ENCODE results near the gene SLC9C1.

Gene SLC9C1

GRCh38 chr3:112128843-112129727, 164.9 kb downstream of the SLC9C1 start:
- Histone ChIP-seq H3K4me3 (ENCODE audit: low read length, poor library complexity, severe bottlenecking) (no peak overlapping the region), H3K79me2 (ENCODE audit: insufficient read depth, low read length) (no peaks in the 10 kb centered on the region), H3K9me2 (replicated peaks; ENCODE audit: low read depth, low read length) (no peaks in the 10 kb centered on the region), H3F3A (ENCODE audit: low read depth) (no peaks in the 10 kb centered on the region), H4K20me1 (ENCODE audit: insufficient read depth, low read length, poor library complexity, severe bottlenecking) (no peaks in the 10 kb centered on the region), H3K4me2 (ENCODE audit: low read depth, low read length, poor library complexity, severe bottlenecking) (no peak overlapping the region), H2AFZ (ENCODE audit: low read length) (no peak overlapping the region), H3K4me1 (ENCODE audit: insufficient read depth, low read length, poor library complexity, severe bottlenecking) (peaks cover 74% of the 10 kb centered on the region), H3K36me3 (ENCODE audit: insufficient read depth, low read length) (no peaks in the 10 kb centered on the region), H3K27me3 (ENCODE audit: insufficient read depth, low read length, poor library complexity, severe bottlenecking) (no peaks in the 10 kb centered on the region), H3K9ac (ENCODE audit: low read depth, low read length, poor library complexity, severe bottlenecking) (no peak overlapping the region), H3K9me3 (ENCODE audit: insufficient read depth, low read depth, low read length) (no peaks in the 10 kb centered on the region)
- no peak for TF ChIP-seq EZH2phosphoT487 (IDR thresholded peaks at IDR 0.05; ENCODE audit: borderline replicate concordance)
- TF ChIP-seq CTCF (conservative IDR thresholded peaks at IDR 0.05; ENCODE audit: low read length): no peak

- Histone ChIP-seq H3K9me2 (replicated peaks; ENCODE audit: low read depth, low read length) (no peaks in the 10 kb centered on the region), H2AFZ (ENCODE audit: low read length) (no peak overlapping the region), H3K4me3 (ENCODE audit: low read length, poor library complexity, severe bottlenecking) (no peak overlapping the region), H3K4me1 (ENCODE audit: insufficient read depth, low read length, poor library complexity, severe bottlenecking) (peaks cover 62% of the 10 kb centered on the region), H3K4me2 (ENCODE audit: low read depth, low read length, poor library complexity, severe bottlenecking) (peak overlapping the region; percentile 67), H3F3A (ENCODE audit: low read depth) (no peaks in the 10 kb centered on the region), H4K20me1 (ENCODE audit: insufficient read depth, low read length, poor library complexity, severe bottlenecking) (no peaks in the 10 kb centered on the region), H3K27me3 (ENCODE audit: insufficient read depth, low read length, poor library complexity, severe bottlenecking) (no peaks in the 10 kb centered on the region), H3K9me3 (ENCODE audit: insufficient read depth, low read depth, low read length) (no peaks in the 10 kb centered on the region), H3K79me2 (ENCODE audit: insufficient read depth, low read length) (no peaks in the 10 kb centered on the region), H3K36me3 (ENCODE audit: insufficient read depth, low read length) (no peaks in the 10 kb centered on the region), H3K9ac (ENCODE audit: low read depth, low read length, poor library complexity, severe bottlenecking) (no peak overlapping the region)
- no peak for TF ChIP-seq EZH2phosphoT487 (IDR thresholded peaks at IDR 0.05; ENCODE audit: borderline replicate concordance)
- TF ChIP-seq CTCF (conservative IDR thresholded peaks at IDR 0.05; ENCODE audit: low read length): no peak
These were observed 166.2 kb downstream of the SLC9C1 start for GRCh38 chr3:112127522-112128494.

GRCh38 chr3:112126511-112126911, 167.5 kb downstream of the SLC9C1 start:
- Histone ChIP-seq H3K9me3 (ENCODE audit: insufficient read depth, low read depth, low read length) (no peaks in the 10 kb centered on the region), H3K9me2 (replicated peaks; ENCODE audit: low read depth, low read length) (no peaks in the 10 kb centered on the region), H3K4me3 (ENCODE audit: low read length, poor library complexity, severe bottlenecking) (peak overlapping the region; percentile 45), H3K4me1 (ENCODE audit: insufficient read depth, low read length, poor library complexity, severe bottlenecking) (peaks cover 64% of the 10 kb centered on the region), H3K27me3 (ENCODE audit: insufficient read depth, low read length, poor library complexity, severe bottlenecking) (no peaks in the 10 kb centered on the region), H3K9ac (ENCODE audit: low read depth, low read length, poor library complexity, severe bottlenecking) (peak overlapping the region; percentile 45), H3K4me2 (ENCODE audit: low read depth, low read length, poor library complexity, severe bottlenecking) (peak overlapping the region; percentile 67), H4K20me1 (ENCODE audit: insufficient read depth, low read length, poor library complexity, severe bottlenecking) (no peaks in the 10 kb centered on the region), H3K79me2 (ENCODE audit: insufficient read depth, low read length) (no peaks in the 10 kb centered on the region), H3F3A (ENCODE audit: low read depth) (no peaks in the 10 kb centered on the region), H3K36me3 (ENCODE audit: insufficient read depth, low read length) (no peaks in the 10 kb centered on the region), H2AFZ (ENCODE audit: low read length) (no peak overlapping the region)
- TF ChIP-seq EZH2phosphoT487 (IDR thresholded peaks at IDR 0.05; ENCODE audit: borderline replicate concordance) (no peak), CTCF (conservative IDR thresholded peaks at IDR 0.05; ENCODE audit: low read length) (no peak)
